ENCODE results near the gene CCDC187.
"Not testable (repeated sequence)": the region's sequence is repeated elsewhere in the genome, so short reads cannot be mapped to it uniquely, and the experiment has no call there.

The CCDC187 gene
- total RNA-seq: 0 to 0.14 (median 0) reads per million in 3 experiments

GRCh38 chr9:136303825-136304416 is at the start of gene CCDC187:
TSS of gene CCDC187 (minus strand) at chr9:136304094. CDS start at chr9:136303830, 264 bp downstream.
- DNase-seq: no peak

DNA sequence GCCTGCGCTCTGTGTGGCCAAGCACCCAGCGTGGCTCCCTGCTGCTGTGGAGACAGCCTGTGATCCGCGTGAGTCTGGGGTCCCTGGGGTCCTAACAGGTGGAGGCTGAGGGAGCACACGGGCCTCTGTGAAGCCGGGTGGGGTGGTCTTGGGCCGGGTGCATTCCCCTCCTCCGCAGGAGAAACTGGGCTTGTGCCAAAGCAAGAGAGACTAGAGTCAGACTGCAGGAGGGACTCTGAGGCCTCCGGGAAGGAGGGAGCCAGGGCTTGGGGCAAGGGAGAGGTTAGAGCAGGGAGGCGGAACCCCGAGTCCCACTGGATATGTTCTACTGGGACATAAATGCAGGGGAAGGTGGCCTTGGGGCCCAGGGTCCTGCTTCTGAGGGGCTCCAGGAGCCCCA is 49.2 kb upstream of the CCDC187 start:
- no peak for DNase-seq

- DNase-seq: no peak
Observed at GRCh38 chr9:136352682-136353081, 48.8 kb upstream of the CCDC187 start.

GRCh38 chr9:136351868-136352267 is 48.0 kb upstream of the CCDC187 start:
- not testable (repeated sequence) for DNase-seq

- no peak for DNase-seq
Observed at GRCh38 chr9:136351252-136351800, 47.4 kb upstream of the CCDC187 start.

DNA sequence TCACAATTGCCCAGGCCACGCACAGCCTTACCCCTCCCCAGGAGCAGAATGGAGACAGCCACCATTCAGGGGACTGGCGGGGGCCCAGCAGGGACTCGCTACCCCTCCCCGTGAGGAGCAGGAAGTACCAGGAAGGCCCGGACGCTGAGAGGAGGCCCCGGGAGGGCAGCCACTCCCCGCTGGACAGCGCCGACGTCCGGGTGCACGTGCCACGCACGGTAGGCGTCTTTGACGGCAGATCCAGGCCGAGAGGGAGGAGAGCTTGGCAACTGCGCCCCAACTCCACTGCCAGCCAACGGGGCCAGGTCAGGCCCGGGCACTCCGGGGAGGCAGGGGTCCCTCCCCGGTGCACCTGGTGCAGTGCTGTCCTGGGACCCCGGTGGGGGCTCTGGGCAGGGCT is 45.7 kb upstream of the CCDC187 start:
- DNase-seq: no peak

GRCh38 chr9:136348691-136349090 is 44.8 kb upstream of the CCDC187 start:
- DNase-seq: no peak

- no peak for DNase-seq
Observed at GRCh38 chr9:136347472-136348256, 43.8 kb upstream of the CCDC187 start.

- no peak for DNase-seq
Observed at GRCh38 chr9:136346927-136347465, 43.1 kb upstream of the CCDC187 start.

- DNase-seq: no peak
Observed at GRCh38 chr9:136346157-136346481, 42.2 kb upstream of the CCDC187 start.

DNA sequence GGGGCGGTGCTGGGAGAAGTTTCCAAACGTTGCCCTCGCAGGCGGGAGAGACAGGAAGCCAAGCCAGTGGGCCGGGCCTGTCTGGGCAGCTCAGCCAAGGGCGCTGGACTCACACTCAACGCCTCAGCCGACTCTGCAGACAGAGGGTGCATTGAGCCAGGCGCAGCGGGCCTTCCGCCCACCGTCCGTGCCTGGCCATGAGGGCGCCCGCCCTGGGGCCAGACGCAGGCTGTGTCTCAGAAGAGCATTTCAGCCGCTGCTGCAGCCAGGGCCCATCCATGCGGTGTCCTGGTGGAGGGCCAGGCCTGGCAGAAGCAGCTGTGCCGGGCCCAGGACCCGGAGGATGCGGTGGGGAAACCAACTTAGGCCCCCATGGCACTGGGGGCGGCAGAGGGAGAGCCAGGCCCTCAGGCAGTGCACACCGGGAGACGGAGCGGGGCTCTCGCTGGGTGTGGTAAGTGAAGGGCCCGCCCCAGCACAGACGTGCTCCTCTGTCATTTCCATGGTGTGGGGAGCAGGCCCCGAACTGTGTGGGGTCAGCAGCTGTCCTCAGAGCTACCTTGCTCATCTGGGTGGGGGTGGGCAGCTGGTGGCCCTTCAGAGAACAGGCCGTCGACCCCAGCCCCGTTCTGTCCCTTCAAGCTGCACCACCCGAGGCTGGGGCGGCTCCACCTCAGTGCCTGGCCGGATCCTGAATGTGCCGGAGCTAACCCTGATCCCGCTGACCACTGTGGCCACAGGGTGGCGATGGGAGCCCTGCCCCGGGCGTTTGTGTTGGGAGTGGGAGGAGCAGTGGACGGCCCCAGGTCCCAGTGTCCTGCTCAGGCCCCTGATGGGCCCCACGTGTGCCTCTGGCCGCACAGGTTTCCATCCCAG is 41.6 kb upstream of the CCDC187 start:
- DNase-seq: no peak

GRCh38 chr9:136344544-136345280 is 40.8 kb upstream of the CCDC187 start:
- DNase-seq: no peak

- no peak for DNase-seq
Observed at GRCh38 chr9:136343884-136344269, 40.0 kb upstream of the CCDC187 start.

- no peak for DNase-seq
Observed at GRCh38 chr9:136343121-136343883, 39.4 kb upstream of the CCDC187 start.

DNA sequence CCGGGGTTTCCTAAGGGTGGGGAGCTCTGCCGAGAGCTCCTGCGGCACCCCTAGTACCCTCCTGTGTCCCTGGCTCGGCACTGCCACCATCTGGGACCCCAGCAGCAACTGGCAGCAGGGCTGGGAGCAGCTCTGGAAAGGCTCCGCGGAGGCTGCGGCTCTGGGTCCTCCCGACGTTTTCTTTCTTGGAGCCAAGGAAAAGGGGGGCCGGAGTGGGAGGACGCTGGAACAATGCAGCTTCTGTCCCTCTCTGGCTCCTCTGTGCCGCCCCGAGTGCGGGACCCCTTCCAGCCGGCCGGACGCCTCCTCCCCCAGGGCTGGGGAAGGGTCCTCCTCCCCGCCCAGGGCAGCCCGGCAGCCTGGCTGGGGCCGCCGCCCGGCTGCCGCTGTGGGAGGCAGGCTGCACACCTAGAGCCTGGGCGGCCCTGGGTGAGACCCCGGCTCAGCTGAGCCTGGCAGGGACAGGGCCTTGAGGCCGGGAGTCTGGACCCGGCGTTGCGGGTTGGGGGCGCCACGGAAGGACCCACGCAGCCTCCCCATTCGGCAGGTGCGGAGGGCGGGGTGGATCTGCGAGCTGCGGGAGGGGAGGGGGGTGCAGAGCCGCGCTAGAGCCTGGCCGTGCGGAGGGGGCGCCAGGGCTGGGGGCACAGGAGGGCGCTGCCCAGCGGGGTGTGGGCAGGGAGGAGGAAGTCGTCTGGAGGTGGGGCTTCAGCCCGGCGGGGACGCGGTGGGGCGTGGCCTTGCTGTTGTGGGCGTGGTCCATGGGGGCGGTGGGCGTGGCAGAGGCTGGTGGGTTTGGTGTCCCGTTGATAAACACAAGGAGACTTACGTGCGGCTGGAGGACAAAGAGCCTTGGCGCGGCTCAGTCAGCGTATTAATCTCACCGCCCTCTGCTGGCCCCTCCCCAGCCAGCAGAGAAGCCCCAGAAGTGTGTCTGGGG is 38.6 kb upstream of the CCDC187 start:
- DNase-seq: peak; percentile 21

- DNase-seq: no peak
Observed at GRCh38 chr9:136341769-136342168, 37.9 kb upstream of the CCDC187 start.

- no peak for DNase-seq
Observed at GRCh38 chr9:136341042-136341655, 37.3 kb upstream of the CCDC187 start.

- no peak for DNase-seq
Observed at GRCh38 chr9:136340356-136341041, 36.6 kb upstream of the CCDC187 start.

GRCh38 chr9:136339958-136340310 is 36.0 kb upstream of the CCDC187 start:
- DNase-seq: no peak
